Activated effector memory CD4-positive, alpha-beta T cell treated with anti-CD3 and anti-CD28 coated beads, Interleukin-2, amount 50 U/mL, for 16 hours (primary cell): ENCODE results near the gene C4orf50.

ENCODE experiments used
- DNase-seq: peaks from one replicate; pipeline ENCODE4 v3.0.0-alpha.2; 2020

The C4orf50 gene

GRCh38 chr4:5917672-5918071 lies 100.6 kb downstream of the C4orf50 start:
- no peak for DNase-seq

DNA sequence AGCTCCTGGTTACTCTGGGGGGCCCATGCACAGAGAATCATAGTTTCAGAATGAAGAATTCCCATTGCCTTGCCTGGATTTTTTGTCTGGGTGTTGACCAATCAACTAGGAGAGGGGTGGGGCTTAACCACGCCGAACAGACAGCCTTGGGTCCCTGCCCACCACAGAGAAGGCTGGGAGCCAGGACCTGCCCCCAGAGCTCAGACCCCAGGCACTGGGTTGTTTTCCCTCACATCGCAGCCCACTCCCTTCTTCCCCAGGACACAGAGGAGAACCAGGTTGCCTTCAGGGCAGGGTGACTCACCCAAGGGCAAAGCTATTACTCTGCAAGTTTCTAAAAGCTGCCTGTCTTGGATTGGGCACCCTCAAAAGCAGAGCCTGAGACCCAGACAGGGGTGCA lies 102.0 kb downstream of the C4orf50 start:
- no peak for DNase-seq

DNA sequence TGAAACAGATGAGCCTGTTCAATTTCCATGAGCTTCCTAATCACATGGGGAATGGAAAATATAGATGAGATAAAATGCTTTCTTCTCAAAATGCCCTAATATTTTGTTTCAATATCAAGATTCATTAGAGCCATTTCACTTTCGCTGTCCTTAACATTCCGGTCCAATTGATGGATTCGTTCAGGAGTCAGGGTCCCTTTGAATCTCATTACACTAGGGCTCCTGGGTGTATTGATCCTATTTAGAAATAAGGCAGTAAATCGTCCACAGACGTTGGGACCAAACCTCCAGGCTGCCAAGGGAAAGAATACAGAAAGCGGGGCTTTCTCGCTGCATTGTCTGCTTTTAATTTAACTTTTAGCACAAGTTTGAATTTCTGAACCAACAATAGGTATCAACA lies 104.8 kb downstream of the C4orf50 start:
- DNase-seq = no peak

GRCh38 chr4:5912614-5913019 lies 105.6 kb downstream of the C4orf50 start:
- DNase-seq = no peak

DNA sequence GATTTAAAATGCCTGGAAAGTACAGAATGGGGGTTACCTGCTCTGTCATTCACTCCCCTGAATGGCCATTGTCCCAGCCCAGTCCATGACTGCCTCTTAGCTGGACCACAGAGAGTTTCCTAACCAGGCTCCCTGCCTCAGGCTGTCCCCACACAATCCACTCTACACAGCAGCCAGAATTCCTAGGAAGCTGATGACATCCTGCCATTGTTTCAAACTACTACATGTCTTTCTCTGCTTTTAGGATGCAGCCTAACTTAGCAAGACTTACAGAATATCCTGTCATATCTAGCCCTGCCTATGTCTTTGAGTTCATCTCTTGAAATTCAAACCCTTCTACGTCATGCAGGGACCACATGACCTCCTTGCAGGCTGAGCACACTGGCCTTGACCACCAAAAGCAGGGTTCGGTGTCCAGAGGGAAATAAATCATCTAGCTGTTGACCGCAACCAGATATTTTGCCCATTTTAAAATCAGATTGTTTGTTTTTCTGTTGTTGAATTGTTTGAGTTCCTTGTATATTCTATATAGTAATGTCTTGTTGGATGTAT lies 109.3 kb downstream of the C4orf50 start:
- DNase-seq = no peak

DNA sequence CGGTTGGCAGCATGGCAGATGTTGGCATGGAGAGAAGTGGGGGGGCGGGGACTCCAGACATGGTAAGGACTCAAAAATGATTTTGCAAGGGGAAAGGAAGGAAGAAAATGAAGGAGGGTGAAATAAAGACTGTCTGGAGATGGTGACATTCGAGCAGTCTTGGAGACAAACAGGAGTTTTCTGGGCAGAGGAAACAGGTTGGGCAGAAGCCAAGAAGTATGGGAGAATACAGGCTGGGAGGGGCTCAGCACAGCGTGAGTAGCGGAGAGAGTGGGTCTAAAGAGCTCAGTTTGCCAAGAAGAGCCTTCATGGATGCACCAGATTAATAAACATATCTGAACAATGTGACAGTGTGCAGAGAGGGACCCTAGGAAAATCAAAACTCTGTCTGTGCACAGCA lies 112.0 kb downstream of the C4orf50 start:
- no peak for DNase-seq

- no peak for DNase-seq
Measured at GRCh38 chr4:5905714-5906113, 112.5 kb downstream of the C4orf50 start.

- DNase-seq = no peak
Measured at GRCh38 chr4:5900844-5901243, 117.4 kb downstream of the C4orf50 start.

- no peak for DNase-seq
Measured at GRCh38 chr4:5899881-5900280, 118.3 kb downstream of the C4orf50 start.

DNA sequence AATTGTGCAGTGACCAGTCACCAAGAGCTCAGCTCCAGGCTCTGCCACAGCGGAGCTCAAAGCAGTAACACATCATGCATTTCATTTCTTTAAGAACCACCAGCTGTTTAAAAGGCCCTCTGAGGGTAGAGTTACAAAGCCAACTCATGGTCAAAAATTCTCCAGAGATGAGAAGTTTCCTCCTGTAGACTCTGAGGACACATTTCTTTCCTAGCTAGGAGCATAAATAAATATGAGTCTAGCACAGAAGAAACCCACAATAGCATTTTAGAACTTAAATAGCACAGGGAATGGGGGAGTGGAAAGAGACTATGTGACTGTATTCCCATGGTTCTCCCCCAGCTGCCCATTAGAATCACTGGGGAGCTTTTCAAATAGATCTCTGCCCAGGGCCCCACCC lies 118.8 kb downstream of the C4orf50 start:
- no peak for DNase-seq

DNA sequence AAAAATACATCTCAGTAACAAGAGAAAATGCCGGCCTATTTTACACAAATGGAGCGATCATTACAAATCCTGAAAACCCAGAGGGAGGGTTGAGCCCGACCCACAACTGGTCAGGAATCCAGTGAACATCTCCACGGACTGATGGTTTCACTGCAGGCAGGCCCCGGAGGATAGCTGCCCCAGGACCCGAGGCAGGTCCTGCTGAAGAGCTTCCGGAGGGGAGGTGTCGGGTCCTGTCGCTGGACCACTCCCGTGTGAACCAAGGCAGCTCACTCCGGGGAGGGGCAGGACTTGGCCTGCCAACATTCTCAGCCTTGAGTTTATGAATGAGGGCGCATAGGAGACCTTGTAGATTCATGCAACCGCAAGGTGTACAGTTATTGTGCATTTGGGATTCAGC lies 120.6 kb downstream of the C4orf50 start:
- no peak for DNase-seq

DNA sequence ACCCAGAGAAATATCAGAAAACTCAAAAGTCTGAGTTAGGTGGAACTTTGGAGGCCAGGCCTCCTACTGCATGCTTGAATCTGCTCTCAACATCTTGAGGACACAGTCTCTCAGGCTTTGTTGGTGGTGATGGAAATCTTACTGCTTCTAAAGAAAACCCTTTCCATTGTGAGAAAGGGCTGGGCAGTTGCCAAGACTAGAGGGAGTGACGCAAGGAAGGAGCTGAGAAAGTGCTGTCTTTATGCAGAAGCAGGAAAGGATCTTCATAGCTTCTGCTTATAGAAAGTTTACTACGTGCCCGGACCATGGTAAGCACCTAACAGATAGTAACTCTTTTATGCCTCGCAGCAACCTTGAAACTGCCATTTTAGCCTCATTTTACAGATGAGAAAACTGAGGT lies 122.9 kb downstream of the C4orf50 start:
- no peak for DNase-seq

DNA sequence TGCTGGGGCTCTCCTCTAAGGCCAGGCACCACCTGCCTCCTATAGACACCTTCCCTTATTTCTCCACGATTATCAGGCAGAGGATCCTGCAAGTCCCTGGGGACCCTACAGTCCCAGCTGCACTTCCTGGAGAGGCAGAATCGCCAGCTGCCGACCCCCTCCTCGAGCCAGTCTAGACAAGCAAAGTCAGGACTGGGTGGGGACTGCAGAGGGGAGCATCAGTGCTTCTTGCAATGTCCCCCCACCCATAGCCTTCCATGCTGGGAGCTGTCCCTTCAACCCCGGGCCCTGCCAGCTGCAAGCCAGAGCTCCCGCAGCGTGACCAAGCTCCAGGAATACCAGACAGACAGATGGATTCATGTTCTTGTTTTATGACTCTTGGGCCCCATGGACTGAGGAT lies 124.0 kb downstream of the C4orf50 start:
- no peak for DNase-seq

DNA sequence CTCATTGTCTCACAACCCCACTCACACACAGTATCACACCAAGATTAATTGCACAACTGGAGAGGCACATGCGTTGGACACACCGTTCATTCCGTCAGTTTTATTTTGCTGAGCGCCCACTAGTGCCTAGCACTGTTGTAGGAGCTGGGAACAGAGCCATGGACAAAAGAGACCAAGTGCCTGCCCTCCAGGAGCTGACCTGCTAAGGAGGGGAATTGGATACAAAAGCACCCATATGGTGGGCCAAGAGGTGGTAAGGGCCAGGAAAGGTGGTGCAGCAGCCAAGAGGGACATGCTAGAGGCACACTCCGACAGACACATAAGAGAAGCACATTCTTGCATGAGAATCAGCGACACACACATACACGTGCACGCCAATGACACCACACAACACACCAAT lies 124.6 kb downstream of the C4orf50 start:
- DNase-seq = no peak

DNA sequence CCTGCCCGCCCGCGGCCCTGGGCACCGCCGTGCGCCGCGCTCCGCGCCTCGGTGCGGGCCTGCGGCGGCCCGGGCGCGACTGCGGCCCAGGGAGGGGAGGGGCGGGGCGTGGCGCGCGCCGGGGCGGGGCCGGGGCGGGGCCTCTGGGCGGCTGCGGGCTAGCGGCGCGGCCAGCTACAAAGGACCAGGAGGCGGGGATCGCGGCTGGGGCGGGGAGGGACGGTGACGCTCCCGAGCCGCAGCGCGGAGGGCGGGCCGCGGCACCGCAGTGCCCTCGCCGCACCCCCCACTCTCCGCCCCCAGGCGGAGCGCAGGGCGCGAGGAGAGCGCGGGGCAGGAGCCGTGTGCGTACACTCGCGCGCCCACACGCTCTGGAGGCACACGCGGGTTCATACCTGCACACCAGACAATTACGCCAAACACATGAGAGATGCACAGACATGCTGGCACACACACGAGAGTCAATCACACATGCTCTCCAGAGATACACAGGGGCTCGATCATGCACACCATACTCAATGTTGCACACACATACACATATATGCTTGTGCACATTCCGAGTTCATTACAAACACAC lies 125.1 kb downstream of the C4orf50 start, which contains the start of gene CRMP1:
Gene CRMP1, minus strand, starts transcription at position 83 of the 577 bp plus-strand sequence. CDS start 117 bp downstream, outside the sequence.
- no peak for DNase-seq

DNA sequence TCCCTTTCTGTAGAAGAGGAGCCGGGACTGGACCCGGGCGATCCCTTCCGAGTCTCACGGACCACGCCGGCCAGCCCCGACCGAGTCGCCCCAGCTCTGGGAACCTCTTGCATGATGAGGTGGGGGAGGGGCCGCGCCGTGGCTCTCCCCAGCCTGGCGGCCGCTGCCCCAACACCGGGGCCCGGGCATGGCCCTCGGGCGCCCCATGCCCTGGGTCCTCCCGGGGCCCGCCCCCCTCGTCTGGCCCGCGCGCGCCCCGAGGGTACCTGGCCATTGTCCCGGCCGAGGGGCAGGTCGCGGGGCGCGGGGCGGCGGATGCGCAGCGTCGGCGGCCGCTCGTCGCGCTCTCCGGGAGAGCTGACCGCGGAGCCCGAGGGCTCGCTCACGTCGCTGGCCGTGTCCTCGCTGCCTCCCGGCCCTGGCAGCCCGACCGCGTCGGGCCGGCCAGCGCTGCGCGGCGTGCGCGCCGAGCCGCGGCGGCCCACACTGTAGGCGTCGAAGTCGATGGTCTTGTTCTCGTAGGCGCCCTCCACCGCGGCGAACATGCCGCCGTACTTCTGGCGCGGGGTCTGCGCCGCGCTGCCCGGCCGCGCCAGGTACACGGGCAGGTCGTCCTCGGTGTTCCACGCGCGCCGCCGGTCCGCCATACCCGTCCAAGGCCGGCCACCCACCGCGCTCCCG lies 125.8 kb downstream of the C4orf50 start:
- no peak for DNase-seq

GRCh38 chr4:5891563-5892322 lies 126.5 kb downstream of the C4orf50 start:
- no peak for DNase-seq

DNA sequence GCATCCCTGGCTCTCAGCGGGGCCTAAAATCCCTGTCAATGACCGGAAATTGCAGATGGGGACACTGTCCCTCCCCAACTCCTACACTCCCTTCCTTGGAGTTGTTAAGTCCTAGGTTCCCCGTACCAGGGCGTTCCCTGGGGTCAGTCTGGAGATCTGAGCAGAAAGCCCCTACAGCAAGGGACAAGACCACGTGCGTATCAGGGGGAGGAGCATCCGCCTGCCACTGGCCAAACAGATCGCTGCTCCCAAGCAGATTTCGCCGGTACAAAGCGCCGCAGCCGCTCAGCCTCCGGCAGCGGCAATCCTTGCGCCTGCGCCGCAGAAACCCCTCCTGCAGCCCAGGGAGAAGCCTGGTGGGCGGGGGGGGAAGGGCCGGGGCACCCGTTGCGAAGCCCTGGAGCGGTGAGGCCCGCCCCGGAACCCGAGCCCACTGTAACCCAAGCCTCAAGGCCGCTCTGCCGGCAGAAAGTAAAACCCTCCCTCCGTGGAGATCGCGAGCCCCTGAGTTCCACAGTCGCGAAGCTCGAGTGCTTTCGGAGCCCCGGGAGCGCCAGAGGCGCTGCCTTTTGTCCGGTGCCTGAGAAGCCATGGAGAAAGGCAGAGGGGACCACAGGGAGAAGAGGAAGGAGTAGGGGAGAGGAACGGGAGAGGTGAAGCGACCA lies 128.0 kb downstream of the C4orf50 start:
- no peak for DNase-seq

DNA sequence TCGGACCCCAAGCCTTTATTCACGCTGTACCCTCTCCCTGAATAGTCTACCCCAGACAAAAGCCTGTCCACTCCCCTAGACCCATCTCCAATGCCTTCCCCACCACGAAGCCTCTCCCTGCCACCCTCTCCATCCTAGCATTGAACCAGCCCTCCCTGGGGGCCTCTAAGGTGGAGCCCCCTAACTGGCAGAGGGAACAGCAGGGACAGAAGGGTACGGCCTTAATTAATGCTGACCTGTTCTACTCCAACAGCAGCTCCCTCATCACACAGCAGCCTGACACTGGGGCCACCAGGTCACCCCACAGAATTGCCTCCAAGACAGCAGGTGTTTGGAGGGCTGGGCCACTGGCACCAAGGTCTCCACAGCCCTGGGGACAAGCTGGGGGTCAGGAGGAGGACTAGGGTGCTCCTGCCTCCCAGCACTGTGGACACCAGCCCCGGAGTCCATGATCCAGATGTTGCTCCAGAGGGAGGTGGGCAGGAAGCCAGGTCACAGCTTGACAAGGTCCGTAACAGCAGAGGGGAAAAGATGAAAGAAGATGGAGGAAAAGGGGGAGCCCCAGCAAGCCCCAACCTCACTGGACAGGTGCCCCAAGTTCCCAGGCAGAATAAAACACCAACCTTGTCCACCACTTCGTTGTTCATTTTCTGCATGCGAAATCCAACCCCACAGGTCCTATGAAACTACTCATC lies 129.1 kb downstream of the C4orf50 start:
- DNase-seq = no peak

GRCh38 chr4:5888222-5889001 lies 129.8 kb downstream of the C4orf50 start:
- DNase-seq = no peak

- DNase-seq = no peak
Measured at GRCh38 chr4:5887361-5888221, 130.6 kb downstream of the C4orf50 start.
